GM23248 (cell line): ENCODE results near the gene CRHR2. TPM values are rescaled to one million over a fixed set of nuclear protein-coding genes. Genes with fewer than 3 reads are reported as not detected.

Source experiments
- DNase-seq: peaks from one replicate; pipeline ENCODE4 v3.0.0-alpha.2; 2015
- H2AFZ ChIP-seq: fragments of 200-600 bp; sonication (generic); 2 replicates; pipeline ENCODE4 v1.6.1; 2016; ENCODE audit warnings: antibody characterized with exemption
- H3F3A ChIP-seq: fragments of 200-600 bp; sonication (generic); 2 replicates; pipeline ENCODE4 v1.6.1; 2016; ENCODE audit warnings: mild to moderate bottlenecking, antibody characterized with exemption, mixed run types; ENCODE audit not compliant: insufficient read depth
- H3K27ac ChIP-seq: fragments of 200-600 bp; sonication (generic); 2 replicates; pipeline ENCODE4 v1.5.1; 2016; ENCODE audit warnings: mild to moderate bottlenecking
- H3K27me3 ChIP-seq: fragments of 200-600 bp; sonication (generic); replicated peaks from 2 replicates; pipeline ENCODE4 v1.6.1; 2016; ENCODE audit warnings: mild to moderate bottlenecking; ENCODE audit not compliant: insufficient read depth
- H3K36me3 ChIP-seq: fragments of 200-600 bp; sonication (generic); 2 replicates; pipeline ENCODE4 v1.6.1; 2016; ENCODE audit warnings: low read depth, mild to moderate bottlenecking
- H3K4me1 ChIP-seq: fragments of 200-600 bp; sonication (generic); 2 replicates; pipeline ENCODE4 v1.6.1; 2016; ENCODE audit warnings: mild to moderate bottlenecking; ENCODE audit not compliant: insufficient read depth
- H3K4me2 ChIP-seq: fragments of 200-600 bp; sonication (generic); one replicate; pipeline ENCODE4 v1.6.1; 2016; ENCODE audit warnings: mild to moderate bottlenecking; ENCODE audit not compliant: unreplicated experiment
- H3K4me3 ChIP-seq: fragments of 200-600 bp; sonication (generic); 2 replicates; pipeline ENCODE4 v1.5.1; 2016; ENCODE audit warnings: mild to moderate bottlenecking
- H3K79me2 ChIP-seq: fragments of 200-600 bp; sonication (generic); 2 replicates; pipeline ENCODE4 v1.6.1; 2016; ENCODE audit warnings: mild to moderate bottlenecking; ENCODE audit not compliant: insufficient read depth
- H3K9ac ChIP-seq: fragments of 200-600 bp; sonication (generic); 2 replicates; pipeline ENCODE4 v1.6.1; 2016; ENCODE audit warnings: mild to moderate bottlenecking
- H3K9me2 ChIP-seq: fragments of 200-600 bp; sonication (generic); 2 replicates; pipeline ENCODE4 v1.6.1; 2016; ENCODE audit warnings: mixed run types, mild to moderate bottlenecking, moderate library complexity; ENCODE audit not compliant: insufficient read depth
- H3K9me3 ChIP-seq: fragments of 200-600 bp; sonication (generic); one replicate; pipeline ENCODE4 v1.6.1; 2017; ENCODE audit warnings: low read depth
- H4K20me1 ChIP-seq: fragments of 200-600 bp; sonication (generic); 2 replicates; pipeline ENCODE4 v1.6.0; 2016; ENCODE audit not compliant: insufficient read depth
- EZH2 ChIP-seq: fragments of 200-600 bp; sonication (generic); IDR thresholded peaks from 2 replicates; pipeline ENCODE4 v1.6.1; 2018; ENCODE audit warnings: antibody characterized with exemption, mild to moderate bottlenecking; ENCODE audit not compliant: insufficient read depth, poor library complexity, severe bottlenecking
- EZH2phosphoT487 ChIP-seq: fragments of 200-600 bp; sonication (generic); IDR thresholded peaks from 2 replicates; pipeline ENCODE4 v1.6.1; 2018; ENCODE audit warnings: antibody characterized with exemption, moderate library complexity, mild to moderate bottlenecking, low read depth; ENCODE audit not compliant: insufficient read depth
- WGBS, 2 experiments: methylation state at CpG; one replicate each; pipeline ENCODE4 v1.1.6; 2015 to 2017; ENCODE audit warnings: low lambda C conversion rate in 2 of 2, low coverage in 1 of 2; ENCODE audit errors: missing lambda C conversion rate in 2 of 2; 5-methylcytosine and 5-hydroxymethylcytosine counted together
- in situ Hi-C: fragments of 300-500 bp; cut with MboI; formaldehyde crosslinking; loops from 2 replicates; pipeline ENCODE4 v1.15.0; 2020
- polyA plus RNA-seq: library from polyadenylated mRNA; unstranded; fragments of >200 nt; fragmentation: Nextera tagmentation; extraction: Ambion mirVana; gene quantifications from 2 replicates; pipeline ENCODE4 v1.2.1, GENCODE V29; 2016
- total RNA-seq: library from RNA; depleted of rRNA; stranded (reverse); fragments of >200 nt; shearing (Covaris generic); gene quantifications from 2 replicates; pipeline ENCODE4 v1.2.3, GENCODE V29; 2014

The CRHR2 gene
- total and polyA plus RNA-seq, 2 experiments from 2014 or later: 0.05 TPM; not detected in 1

GRCh38 chr7:30617359-30617758 is 64.9 kb downstream of the CRHR2 start:
- Histone ChIP-seq H3K9ac (no peak overlapping the region), H3K36me3 (peaks cover 94% of the 10 kb centered on the region), H3K27me3 (no peaks in the 10 kb centered on the region), H3K27ac (no peak overlapping the region), H3F3A (peaks cover 70% of the 10 kb centered on the region), H3K4me1 (peaks cover 15% of the 10 kb centered on the region), H3K4me2 (no peak overlapping the region), H2AFZ (no peak overlapping the region), H3K4me3 (no peak overlapping the region), H3K79me2 (peaks cover 100% of the 10 kb centered on the region), H3K9me3 (no peaks in the 10 kb centered on the region), H3K9me2 (no peaks in the 10 kb centered on the region), H4K20me1 (peaks cover 35% of the 10 kb centered on the region; the same call in 1 of the 2 replicates)
- TF ChIP-seq EZH2phosphoT487: no peak
- no peak for TF ChIP-seq EZH2
- DNase-seq: no peak
- in situ Hi-C loops: no loop called here
- WGBS, 2 experiments: 78 to 79% methylated on average over 2 of the region's 2 CpGs

DNA sequence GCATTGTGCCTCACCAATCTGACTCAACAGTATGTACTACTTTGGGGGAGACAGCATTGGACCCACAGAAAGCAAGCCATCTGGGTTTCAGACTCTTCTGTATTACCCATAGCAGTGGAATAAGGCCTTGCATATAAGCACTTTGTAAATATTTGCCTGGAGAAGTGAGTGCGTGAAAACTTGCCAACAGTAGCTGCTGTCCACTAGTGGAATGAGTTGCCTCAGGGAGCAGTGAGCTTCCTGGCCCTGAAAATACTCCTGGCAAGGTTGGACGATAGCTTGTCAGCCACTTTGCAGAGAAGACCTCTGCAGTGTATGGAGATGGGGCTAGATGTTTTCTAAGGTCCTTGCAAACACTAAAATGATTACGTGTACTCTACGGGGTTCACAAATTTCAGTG is 65.9 kb downstream of the CRHR2 start:
- Histone ChIP-seq H3K4me1 (peaks cover 22% of the 10 kb centered on the region), H3K27ac (no peak overlapping the region), H2AFZ (no peak overlapping the region), H3K4me2 (no peak overlapping the region), H4K20me1 (peaks cover 41% of the 10 kb centered on the region; the same call in 1 of the 2 replicates), H3K4me3 (no peak overlapping the region), H3K9me3 (no peaks in the 10 kb centered on the region), H3F3A (peaks cover 71% of the 10 kb centered on the region), H3K27me3 (no peaks in the 10 kb centered on the region), H3K9me2 (no peaks in the 10 kb centered on the region), H3K79me2 (peaks cover 100% of the 10 kb centered on the region), H3K36me3 (peaks cover 94% of the 10 kb centered on the region), H3K9ac (no peak overlapping the region)
- 91 to 98% methylated on average over 4 of the region's 4 CpGs for WGBS, 2 experiments
- DNase-seq: no peak
- in situ Hi-C loops: no loop called here
- TF ChIP-seq EZH2phosphoT487: no peak

GRCh38 chr7:30613366-30614325 is 68.6 kb downstream of the CRHR2 start:
- H2AFZ ChIP-seq: no peak overlapping the region
- H3K36me3 ChIP-seq: peaks cover 97% of the 10 kb centered on the region
- peak; percentile 46 for DNase-seq
- H3K9me2 ChIP-seq: no peaks in the 10 kb centered on the region
- WGBS, 2 experiments: 96 to 98% methylated on average over 4 of the region's 4 CpGs
- H3K4me1 ChIP-seq: peaks cover 29% of the 10 kb centered on the region
- H3F3A ChIP-seq: peaks cover 87% of the 10 kb centered on the region
- peak overlapping the region; percentile 4 for H3K4me2 ChIP-seq
- no peak overlapping the region for H3K4me3 ChIP-seq
- in situ Hi-C loops: no loop called here
- peak overlapping the region; percentile 18; the same call in 1 of the 2 replicates for H3K9ac ChIP-seq
- H3K27me3 ChIP-seq: no peaks in the 10 kb centered on the region
- H3K9me3 ChIP-seq: no peaks in the 10 kb centered on the region
- peaks cover 100% of the 10 kb centered on the region for H3K79me2 ChIP-seq
- H4K20me1 ChIP-seq: peaks cover 50% of the 10 kb centered on the region; the same call in 1 of the 2 replicates
- TF ChIP-seq EZH2: no peak
- TF ChIP-seq EZH2phosphoT487: no peak
- peak overlapping the region; percentile 62 for H3K27ac ChIP-seq

DNA sequence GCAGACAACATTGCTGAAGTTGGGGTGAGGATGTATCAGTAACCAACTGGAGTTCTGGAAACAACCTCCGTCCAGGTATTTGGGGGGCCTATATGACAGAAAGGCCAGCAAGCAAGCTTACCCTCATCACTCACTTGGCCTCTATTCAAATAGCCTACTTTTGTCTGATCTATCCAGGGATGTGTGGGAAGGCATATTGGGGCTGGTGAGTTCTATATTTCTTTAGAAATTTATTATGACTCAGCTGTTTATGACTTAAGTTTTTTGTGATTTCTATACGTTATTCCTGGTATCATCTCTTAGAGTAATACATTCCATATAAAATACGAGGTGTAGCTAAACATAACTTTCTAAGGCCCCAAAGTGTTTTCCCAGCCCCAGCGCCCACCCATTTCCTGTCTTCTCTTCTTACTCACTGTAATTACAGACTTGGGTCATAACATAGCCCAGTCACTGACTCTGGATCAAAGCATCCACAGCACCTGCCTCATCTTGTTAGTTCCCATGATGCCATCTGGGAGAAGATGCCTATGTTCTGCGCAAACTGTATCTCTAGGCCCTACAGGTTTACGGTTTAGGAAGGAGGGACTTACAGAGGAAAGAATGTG is 69.5 kb downstream of the CRHR2 start:
- Histone ChIP-seq H3K27me3 (no peaks in the 10 kb centered on the region), H3K9me3 (no peaks in the 10 kb centered on the region), H4K20me1 (peaks cover 58% of the 10 kb centered on the region), H3K79me2 (peaks cover 100% of the 10 kb centered on the region), H2AFZ (no peak overlapping the region), H3K9me2 (no peaks in the 10 kb centered on the region), H3K4me1 (peaks cover 36% of the 10 kb centered on the region), H3K4me2 (peak overlapping the region; percentile 4), H3K27ac (peak overlapping the region; percentile 62), H3K4me3 (no peak overlapping the region), H3F3A (peaks cover 91% of the 10 kb centered on the region), H3K36me3 (peaks cover 97% of the 10 kb centered on the region), H3K9ac (peak overlapping the region; percentile 18; the same call in 1 of the 2 replicates)
- TF ChIP-seq EZH2phosphoT487 (no peak), EZH2 (no peak)
- DNase-seq: peak; percentile 71
- in situ Hi-C loops: no loop called here
- WGBS, 2 experiments: 59 to 65% methylated on average over 6 of the region's 6 CpGs
